Measurements from ENCODE around the gene CARD9.

Gene CARD9

GRCh38 chr9:136318111-136318775 lies 55.2 kb downstream of the CARD9 start:
- DNase-seq = no peak

DNA sequence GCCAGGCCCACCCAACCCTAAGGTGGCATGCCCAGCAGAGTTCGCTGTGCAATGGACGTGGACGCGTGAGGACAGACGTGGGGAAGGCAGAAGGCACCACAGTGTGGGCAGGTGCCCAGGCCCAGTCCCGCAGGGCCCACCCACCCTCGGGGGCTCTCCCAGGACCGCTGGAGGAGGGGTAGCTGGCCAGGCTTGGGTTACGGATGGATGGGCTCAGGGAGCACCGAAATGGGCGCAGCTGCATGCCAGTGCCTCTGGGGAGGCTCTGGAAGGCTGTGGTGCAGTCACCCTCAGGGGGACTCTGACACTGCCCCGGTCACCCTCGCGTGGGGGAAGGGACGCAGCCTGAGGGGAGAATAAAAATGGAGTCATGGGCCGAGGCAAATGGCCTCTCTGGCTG lies 55.8 kb downstream of the CARD9 start:
- no peak for DNase-seq

DNA sequence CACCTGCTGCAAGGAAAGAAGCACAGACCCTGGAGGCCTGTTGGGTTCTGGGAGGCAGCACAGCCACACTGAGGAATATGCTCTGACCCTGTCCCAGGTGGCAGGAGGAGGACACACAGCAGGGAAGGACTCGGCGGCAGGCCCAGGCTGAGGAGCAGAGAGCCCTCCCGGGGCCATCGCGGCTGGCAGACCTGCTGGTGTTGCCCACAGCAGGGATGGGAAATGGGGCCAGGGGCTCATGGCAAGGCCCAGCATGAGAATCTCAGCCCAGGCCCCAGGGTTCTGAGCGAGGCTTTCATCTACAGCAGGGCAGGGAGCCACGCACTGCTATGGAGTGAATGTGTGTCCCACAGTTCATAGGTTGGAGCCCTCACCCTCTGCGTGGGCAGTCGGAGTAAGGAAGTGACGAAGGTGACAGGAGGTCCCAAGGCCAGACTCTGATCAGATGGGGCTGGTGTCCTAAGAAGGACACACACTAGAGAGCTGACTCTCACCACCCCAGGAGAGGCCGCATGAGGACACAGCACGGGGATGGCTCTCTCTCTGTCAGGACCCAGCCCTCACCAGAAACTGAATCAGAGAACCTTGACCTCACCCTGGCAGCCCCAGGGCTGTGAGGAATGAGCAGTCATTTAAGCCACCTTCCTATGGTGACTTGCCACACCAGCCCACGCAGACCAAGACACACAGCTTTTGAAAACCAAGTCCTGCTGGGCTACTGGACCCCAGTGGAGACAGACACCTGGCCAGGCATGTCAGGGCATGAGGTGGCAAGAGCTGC lies 56.4 kb downstream of the CARD9 start:
- no peak for DNase-seq

GRCh38 chr9:136316271-136316751 lies 57.2 kb downstream of the CARD9 start:
- no peak for DNase-seq

DNA sequence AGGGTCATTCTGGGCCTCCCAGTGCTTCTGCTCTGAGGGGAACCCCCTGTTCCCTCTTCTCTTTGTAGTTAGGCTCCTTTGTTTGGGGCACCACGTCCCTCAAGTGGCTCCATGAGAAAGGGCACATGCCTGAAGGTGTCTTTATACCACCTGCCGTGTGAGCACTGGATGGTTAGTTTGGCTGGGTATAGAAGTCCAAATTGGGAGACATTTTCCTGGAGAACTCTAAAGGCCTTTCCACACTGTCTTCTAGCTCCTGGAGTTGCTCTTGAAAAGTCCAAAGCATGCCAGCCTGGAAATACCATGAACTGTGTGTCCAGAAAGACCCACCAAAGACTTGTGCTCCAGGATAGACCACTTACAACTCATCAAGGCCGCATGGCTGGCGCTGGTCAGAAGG lies 58.5 kb downstream of the CARD9 start:
- no peak for DNase-seq

DNA sequence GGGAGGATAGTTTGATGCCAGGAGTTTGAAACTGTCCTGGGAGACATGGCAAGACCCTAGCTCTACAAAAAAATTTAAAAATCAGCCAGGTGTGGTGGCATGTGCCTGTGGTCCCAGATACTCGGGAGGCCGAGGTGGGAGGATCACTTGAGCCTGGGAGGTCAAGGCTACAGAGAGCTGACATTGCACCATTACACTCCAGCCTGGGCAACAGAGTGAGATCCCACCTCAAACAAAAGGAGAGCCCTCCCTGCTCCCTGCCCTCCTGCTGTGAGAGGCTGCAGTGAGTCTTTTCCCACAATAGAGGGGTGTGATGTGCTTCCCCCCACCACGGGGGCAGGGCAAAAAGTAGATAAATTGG lies 59.4 kb downstream of the CARD9 start:
- DNase-seq = no peak

Data from activated naive CD4-positive, alpha-beta T cell (primary cell).